Transverse colon (tissue), 3 donors: Measurements from ENCODE around the gene DHFR.

Experiments used
- CTCF ChIP-seq, 5 experiments: fragments of 200-600 bp in 3 of 5; fragments of 450-650 bp in 2 of 5; sonication (generic) in 3 of 5; IDR thresholded peaks; 1 replicate in 2 of 5; 2 replicates in 3 of 5; pipeline ENCODE4 v1.5.1; 2016 to 2017; ENCODE audit warnings: antibody characterized with exemption in 5 of 5, inconsistent platforms in 3 of 5, mild to moderate bottlenecking in 2 of 5, moderate library complexity in 1 of 5
- POLR2A ChIP-seq: fragments of 450-650 bp; IDR thresholded peaks from one replicate; pipeline ENCODE4 v1.6.1; 2016; ENCODE audit warnings: antibody characterized with exemption, mild to moderate bottlenecking, moderate library complexity

- no peak for TF ChIP-seq POLR2A
- TF ChIP-seq CTCF (IDR thresholded peaks at IDR 0.05), result no peak
Observed at GRCh38 chr5:80600943-80601693, 53.7 kb downstream of the DHFR start.
